HG03565 (cell line): ENCODE results near the gene ANKRD36C.
"Not testable (repeated sequence)": the region's sequence is repeated elsewhere in the genome, so short reads cannot be mapped to it uniquely, and the experiment has no call there.

Source experiments
- ATAC-seq: cut with Tn5 transposase; IDR thresholded peaks from one replicate; pipeline ENCODE4 v1.9.1; 2021; ENCODE audit warnings: mild to moderate bottlenecking, moderate library complexity; ENCODE audit not compliant: unreplicated experiment

Gene ANKRD36C

DNA sequence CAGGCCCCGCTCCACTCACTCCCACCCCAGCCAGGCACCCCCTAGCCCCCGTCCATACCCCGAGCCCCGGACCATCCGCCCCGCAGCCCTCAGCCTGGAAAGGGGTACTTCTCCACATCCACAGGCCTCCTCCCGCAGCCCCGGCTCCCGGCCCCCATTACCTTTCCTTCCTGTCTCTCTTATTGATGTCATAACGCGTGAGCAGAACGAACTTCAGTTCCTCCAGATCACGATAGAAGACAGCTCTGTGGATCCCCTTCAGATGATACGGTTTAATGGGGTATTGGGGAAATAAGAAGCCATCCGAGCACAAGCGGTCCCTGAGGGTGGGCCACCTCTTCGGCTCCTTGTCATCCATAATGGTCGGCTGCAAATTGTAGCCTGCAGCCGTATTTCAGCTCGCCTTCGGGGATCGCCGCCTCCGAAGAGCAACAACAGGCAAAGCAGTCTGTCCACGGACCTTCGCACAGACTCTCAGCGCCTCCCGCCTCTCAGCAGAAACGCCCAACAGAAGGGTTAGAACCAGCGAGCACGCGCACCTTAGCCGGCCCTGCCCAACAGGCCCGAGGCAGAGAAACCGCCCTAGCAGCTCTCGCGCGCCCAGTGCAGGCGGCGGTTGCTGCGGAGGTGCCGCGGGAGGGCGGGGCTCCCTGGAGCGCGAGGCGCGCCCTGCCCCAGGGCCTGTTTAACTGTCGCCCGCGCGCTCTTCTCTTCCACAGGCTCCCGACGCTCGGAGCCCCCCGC lies at the start of gene ANKRD36C:
ANKRD36C (minus strand) TSS at position 474 of the 744 bp plus-strand sequence; CDS start at position 358, 116 bp downstream.
- ATAC-seq, result peak; percentile 87

DNA sequence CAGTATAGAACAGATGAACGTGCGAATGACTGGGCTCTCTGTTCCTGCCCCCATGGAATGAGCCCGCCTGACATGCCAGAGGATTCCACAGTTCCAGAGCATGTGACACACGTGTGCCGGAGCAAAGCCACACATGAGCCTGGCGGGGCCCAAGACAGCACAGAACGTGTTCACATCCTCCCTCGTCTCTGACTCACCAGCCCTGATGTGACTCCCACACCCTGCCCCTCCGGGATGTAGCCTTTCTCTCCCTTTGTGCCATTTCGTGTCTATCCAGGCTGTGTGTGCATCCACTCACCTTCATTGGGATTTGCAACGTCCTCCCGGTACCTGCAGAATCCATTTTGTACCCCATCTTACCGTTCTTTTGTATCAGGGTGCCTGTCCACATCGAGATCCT lies 43.9 kb upstream of the ANKRD36C start:
- not testable (repeated sequence) for ATAC-seq

DNA sequence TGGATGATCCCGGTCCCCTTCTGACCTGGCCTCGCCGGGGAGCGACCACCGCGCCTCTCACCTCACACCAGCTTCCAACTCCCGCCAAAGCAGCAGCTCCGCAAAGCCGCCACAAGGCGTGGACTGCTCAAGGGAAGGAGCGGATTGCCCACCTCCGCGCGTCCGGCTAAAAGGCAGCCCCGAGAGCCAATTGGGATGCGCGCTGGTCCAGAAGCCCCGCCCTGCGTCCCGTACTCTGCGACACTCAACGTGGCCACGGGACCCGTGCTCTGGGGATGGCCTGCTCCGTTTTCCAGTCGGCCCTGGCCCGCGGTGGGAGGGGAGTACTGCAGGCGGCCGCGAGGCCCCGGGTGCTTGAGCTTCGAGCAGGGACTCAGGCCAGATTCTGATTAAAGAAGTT lies 43.2 kb upstream of the ANKRD36C start, which contains the start of gene GPAT2:
GPAT2 (minus strand) TSS at position 125 of the 400 bp plus-strand sequence. CDS start 2,557 bp downstream, outside the sequence.
- ATAC-seq, result not testable (repeated sequence)

- not testable (repeated sequence) for ATAC-seq
Measured at GRCh38 chr2:96033997-96034396, 42.4 kb upstream of the ANKRD36C start.

GRCh38 chr2:96027725-96028325 lies 36.2 kb upstream of the ANKRD36C start:
- not testable (repeated sequence) for ATAC-seq

DNA sequence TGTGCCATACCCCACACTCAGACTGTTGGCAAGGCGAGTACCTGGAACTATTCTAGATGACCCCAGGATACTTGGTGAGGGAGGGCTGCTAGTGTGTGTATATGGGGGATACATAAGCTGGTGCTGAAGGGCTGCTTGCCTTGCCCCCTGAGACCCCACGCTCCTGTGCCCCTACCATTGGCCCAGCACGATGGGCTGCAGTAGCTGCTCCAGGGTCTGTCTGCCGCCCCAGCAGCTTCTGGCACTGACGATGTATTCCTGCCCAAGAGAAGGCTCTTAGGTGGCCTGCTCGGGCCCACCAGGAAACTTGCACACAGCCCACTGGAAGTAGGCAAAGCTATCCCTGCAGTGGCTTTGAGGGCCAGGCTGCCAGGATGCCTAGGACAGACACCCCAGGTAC lies 34.1 kb upstream of the ANKRD36C start:
- ATAC-seq, result not testable (repeated sequence)

DNA sequence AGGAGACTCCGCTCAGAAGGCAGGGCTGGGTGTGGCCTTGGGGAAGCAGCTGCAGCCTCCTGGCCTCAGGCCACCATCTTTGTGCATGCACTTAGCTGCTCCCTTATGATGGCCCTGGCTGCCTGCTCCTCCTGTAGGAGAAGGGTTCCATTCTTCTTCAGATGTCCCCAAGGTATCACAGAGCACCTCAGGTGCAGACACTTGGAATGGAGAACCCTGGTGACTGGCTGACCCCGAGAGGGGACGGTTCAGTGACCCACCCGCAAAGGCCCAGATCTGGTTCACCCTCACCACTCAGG lies 33.5 kb upstream of the ANKRD36C start:
- ATAC-seq, result no peak

- no peak for ATAC-seq
Measured at GRCh38 chr2:96024336-96025193, 32.9 kb upstream of the ANKRD36C start.

- not testable (repeated sequence) for ATAC-seq
Measured at GRCh38 chr2:96023701-96024100, 32.1 kb upstream of the ANKRD36C start.

DNA sequence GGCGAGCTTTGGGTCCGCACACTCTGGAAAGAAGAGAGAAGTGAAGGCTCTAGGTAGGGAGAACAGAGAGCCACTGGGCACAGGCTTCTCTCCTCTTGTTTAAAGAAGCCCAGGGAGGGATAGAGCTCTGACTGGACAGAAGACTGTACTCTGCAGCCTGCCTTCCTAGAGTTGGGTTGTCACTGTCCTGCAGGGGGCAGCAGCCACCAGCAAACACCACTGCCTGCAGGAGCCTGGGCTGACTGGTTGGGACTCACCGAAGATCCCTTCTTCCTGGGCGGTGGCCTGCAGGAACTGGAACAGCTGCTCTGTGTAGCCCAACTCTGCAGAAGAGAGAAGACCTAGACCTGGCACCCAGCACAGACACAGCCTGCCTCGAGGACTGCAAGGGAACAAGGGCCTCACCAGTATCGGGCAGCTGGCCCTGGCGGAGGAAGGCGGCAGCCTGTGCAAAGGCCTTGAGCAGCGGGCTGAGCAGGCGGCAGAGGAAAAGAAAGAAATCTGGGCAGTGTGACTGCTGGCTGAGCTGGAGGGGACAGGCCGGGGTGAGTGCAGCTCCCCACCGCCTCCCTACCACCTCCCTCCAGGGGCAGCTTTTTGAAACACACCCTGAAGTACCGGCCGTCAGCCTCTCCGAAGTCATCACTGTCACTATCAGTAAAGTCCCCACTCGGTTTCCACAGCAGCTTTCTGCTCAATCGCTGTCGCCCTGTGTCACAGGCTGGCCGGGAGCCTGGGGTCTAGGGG lies 31.2 kb upstream of the ANKRD36C start:
- ATAC-seq, result peak; percentile 64

GRCh38 chr2:96022126-96022525 lies 30.5 kb upstream of the ANKRD36C start:
- ATAC-seq, result not testable (repeated sequence)

- ATAC-seq, result not testable (repeated sequence)
Measured at GRCh38 chr2:96021142-96021541, 29.5 kb upstream of the ANKRD36C start.

DNA sequence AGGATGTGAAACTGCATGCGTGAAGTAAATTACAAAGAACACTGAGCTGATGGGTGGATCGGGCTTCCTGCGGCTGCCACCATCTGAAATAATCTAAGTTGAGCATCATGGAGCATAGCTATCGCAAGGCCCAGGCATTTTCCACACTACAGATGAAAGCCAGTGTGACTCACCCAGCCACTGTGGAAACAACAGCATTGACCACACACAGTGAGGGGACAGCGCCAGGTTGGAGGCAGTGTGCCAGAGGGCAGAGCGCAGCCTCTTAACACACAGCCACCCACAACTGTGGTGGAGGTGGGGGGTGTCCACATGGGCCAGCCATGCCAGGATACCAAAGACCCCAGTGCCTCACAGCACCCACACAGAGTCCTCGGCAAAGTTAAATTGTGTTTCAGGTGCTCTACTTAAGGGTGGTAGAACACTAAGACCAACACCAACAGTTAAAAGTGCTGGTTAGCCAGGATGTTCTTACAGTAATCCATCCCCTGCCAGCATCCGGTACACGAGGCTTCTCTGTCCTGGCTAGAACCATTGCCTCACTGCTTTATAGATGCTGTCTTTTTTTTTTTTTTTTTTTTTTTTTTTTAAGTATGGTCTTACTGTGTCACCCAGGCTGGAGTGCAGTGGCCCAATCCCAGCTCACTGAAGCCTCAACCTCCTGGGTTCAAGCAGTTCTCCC lies 28.4 kb upstream of the ANKRD36C start:
- ATAC-seq, result not testable (repeated sequence)

- ATAC-seq, result not testable (repeated sequence)
Measured at GRCh38 chr2:96016321-96016720, 24.7 kb upstream of the ANKRD36C start.

DNA sequence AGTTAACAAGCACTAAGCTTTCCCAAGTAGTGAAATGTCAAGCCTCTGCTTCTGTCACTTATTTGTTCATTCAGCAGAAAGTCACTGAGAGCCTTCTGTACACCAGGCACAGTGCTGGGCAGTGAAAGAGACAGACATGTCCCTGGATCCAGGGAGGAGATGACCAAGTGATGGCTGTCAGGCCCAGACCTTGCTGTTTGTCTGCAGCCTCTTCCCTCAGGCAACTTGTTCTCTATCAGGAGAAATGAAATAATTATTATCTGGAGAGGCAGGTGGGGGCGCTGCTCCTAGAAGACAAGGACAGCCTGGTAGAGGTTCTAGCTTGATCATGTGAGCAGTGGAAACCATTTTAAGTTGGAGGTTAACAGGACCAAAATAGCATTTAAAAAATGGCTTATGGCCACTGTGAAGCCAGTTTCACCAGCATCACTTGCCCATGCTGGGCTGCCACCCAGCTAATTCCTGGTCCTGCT lies 21.2 kb upstream of the ANKRD36C start:
- not testable (repeated sequence) for ATAC-seq

DNA sequence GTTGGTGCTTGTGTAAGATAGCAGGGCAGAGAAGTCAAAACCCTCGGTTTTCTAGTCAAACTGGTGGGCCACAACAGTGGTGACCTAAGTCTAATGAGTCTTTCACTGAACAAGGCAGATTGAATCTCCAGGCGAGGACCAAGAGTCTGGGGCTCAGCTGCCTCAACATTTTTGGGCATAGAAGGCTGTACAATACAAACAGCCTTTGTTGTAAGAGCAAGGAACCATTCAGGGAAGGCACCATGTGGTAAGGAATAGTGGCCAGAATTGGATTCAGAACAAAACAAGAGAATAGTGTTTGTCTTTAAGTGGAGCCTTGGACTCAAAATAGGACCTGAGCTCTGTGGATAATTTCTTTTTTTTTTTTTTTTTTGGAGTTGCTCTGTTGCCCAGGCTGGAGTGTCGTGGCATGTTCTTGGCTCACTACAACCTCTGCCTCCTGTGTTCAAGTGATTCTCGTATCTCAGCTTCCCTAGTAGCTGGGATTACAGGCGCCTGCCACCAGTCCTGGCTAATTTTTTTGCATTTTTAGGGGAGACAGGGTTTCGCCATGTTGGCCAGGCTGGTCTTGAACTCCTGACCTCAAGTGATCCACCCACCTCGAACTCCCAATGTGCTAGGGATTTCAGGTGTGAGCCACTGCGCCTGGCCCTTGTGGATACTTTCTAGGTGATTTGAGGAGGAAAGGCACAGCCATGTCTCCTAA lies 20.6 kb upstream of the ANKRD36C start:
- ATAC-seq, result not testable (repeated sequence)

DNA sequence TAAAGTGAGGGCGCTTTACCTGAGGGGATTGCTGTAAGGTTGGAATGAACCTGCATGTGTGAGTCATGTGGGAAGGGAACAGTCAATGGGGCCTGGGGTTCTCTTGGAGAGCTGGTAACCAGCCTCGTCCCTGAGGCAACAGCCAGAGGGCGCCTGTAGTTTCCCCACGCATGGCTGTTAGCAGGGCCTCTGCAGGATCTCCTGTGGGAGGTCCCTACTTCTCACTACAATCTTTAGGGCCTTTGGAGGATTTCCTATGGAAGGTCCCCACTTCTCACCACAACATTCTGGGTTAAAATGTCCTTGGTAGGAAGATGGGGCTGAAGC lies 19.5 kb upstream of the ANKRD36C start:
- not testable (repeated sequence) for ATAC-seq

DNA sequence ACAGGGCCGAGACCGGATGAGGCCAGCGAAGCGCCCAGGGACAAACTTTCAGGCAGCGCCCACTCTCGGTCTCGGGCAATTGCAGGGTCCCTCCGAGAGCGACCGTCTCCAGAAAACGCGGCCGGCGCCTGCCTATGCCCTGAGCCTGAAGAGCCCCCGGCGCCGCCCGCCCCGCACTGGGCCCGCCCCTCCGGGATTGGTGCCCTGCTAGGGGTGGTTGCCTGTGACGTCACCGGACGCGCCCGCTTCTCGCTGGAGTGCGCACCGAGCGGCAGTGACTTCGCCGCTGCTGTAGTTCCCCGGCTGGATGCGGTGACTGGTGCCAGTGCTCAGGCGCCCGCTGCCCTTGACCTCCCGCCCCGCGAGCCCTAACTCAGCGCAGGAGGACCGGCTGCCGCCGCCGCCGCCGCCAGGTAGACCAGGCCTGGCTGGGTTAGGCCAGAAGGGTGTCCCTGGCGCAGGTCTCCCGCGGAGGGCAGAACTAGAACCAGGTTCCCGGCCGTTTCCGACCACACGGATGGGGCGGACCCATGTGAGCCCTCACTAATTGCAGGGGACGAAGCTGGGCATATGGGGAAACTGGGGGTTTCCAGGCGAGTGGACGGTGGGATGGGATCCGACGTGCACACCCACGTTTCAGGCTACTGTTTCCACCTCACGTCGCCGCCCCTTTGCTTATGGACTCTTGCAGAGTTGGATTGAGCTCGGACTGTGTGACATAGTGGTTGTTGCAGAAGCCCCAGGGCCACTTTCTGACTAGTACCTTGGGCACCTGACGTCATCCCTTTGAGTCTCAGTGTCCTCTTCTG lies 18.9 kb upstream of the ANKRD36C start:
- peak; percentile 93 for ATAC-seq

- ATAC-seq, result not testable (repeated sequence)
Measured at GRCh38 chr2:96009833-96010232, 18.2 kb upstream of the ANKRD36C start.
